Stimulated activated CD4-positive, alpha-beta T cell treated with anti-CD3 and anti-CD28 coated beads, Interleukin-15, amount 100 ng/mL, for 1 hour (primary cell): ENCODE data around the gene PRICKLE3.

Source experiments
- DNase-seq, 2 donors: peaks; one replicate each; pipeline ENCODE4 v3.0.0-alpha.2; 2020; ENCODE audit warnings: low read depth in 1 of 2, low spot score in 1 of 2

PRICKLE3 gene

GRCh38 chrX:49186125-49187027, at the start of gene PRICKLE3:
Gene PRICKLE3, minus strand, starts transcription at chrX:49186373. Its CDS starts 76 bp downstream, at chrX:49186297.
- peak; percentile 48 to 62 for DNase-seq

GRCh38 chrX:49233887-49234555, 47.8 kb upstream of the PRICKLE3 start:
- DNase-seq, result no peak

- DNase-seq, result no peak
Measured at GRCh38 chrX:49233176-49233575, 47.0 kb upstream of the PRICKLE3 start, which contains the start of gene CACNA1F. Gene CACNA1F, minus strand, starts transcription at chrX:49233340. Its CDS starts 31 bp downstream, at chrX:49233309.

- DNase-seq, result no peak
Measured at GRCh38 chrX:49232525-49232924, 46.4 kb upstream of the PRICKLE3 start.

GRCh38 chrX:49231333-49232000, 45.3 kb upstream of the PRICKLE3 start:
- DNase-seq, result no peak

GRCh38 chrX:49230500-49231232, 44.5 kb upstream of the PRICKLE3 start:
- peak; percentile 6 to 31 for DNase-seq

- DNase-seq, result no peak
Measured at GRCh38 chrX:49228185-49228584, 42.0 kb upstream of the PRICKLE3 start.

- DNase-seq, result no peak
Measured at GRCh38 chrX:49227726-49228125, 41.6 kb upstream of the PRICKLE3 start.

- DNase-seq, result no peak
Measured at GRCh38 chrX:49226946-49227345, 40.8 kb upstream of the PRICKLE3 start.

GRCh38 chrX:49225858-49226257, 39.7 kb upstream of the PRICKLE3 start:
- no peak for DNase-seq

GRCh38 chrX:49221868-49222267, 35.7 kb upstream of the PRICKLE3 start:
- DNase-seq, result no peak

- no peak for DNase-seq
Measured at GRCh38 chrX:49220100-49220499, 33.9 kb upstream of the PRICKLE3 start.

- DNase-seq, result no peak
Measured at GRCh38 chrX:49214996-49215526, 28.9 kb upstream of the PRICKLE3 start.

GRCh38 chrX:49214416-49214815, 28.2 kb upstream of the PRICKLE3 start:
- DNase-seq, result no peak

- no peak for DNase-seq
Measured at GRCh38 chrX:49212861-49213260, 26.7 kb upstream of the PRICKLE3 start.

- DNase-seq, result no peak
Measured at GRCh38 chrX:49212209-49212608, 26.0 kb upstream of the PRICKLE3 start.

GRCh38 chrX:49211074-49211473, 24.9 kb upstream of the PRICKLE3 start:
- no peak for DNase-seq

- no peak for DNase-seq
Measured at GRCh38 chrX:49210406-49210805, 24.2 kb upstream of the PRICKLE3 start.

- no peak for DNase-seq
Measured at GRCh38 chrX:49209434-49210251, 23.5 kb upstream of the PRICKLE3 start.

GRCh38 chrX:49208399-49208798, 22.2 kb upstream of the PRICKLE3 start:
- no peak for DNase-seq
